ENCODE data around the gene NSDHL. TPM values are rescaled to one million over a fixed set of nuclear protein-coding genes. Genes with fewer than 3 reads are reported as not detected.
"Not testable (repeated sequence)": the region's sequence is repeated elsewhere in the genome, so short reads cannot be mapped to it uniquely, and the experiment has no call there.

Gene NSDHL
- 44.4 and 52.0 TPM in 2 replicates for total RNA-seq (2021)
- percentile 74 among the genes with signal in this experiment for Bru-seq, nascent RNA
- BruChase-seq, experiment 1, labeled RNA remaining after a 2-hour chase: percentile 64 among the genes with signal in this experiment
- percentile 61 among the genes with signal in this experiment for BruChase-seq, experiment 2, labeled RNA remaining after a 6-hour chase
- long read RNA-seq, transcript NSDHL-203 (9 exons, 1,630 nt): minor isoform, 11 of 114 reads
- long read RNA-seq, transcript NSDHL-201 (8 exons, 1,929 nt): major isoform, 91 of 114 reads
- long read RNA-seq, partial matches to known transcripts: 6 of 114 reads
- long read RNA-seq, other reads (novel, unspliced or antisense): 6 of 114 reads

GRCh38 chrX:152830312-152831305, at the start of gene NSDHL, which contains the start of gene CETN2:
NSDHL (plus strand) TSS chrX:152831063; CDS start chrX:152846325, 15,262 bp downstream.
CETN2 (minus strand) TSS chrX:152830757; CDS start chrX:152830710, 47 bp downstream.
- CTCF ChIA-PET: interaction anchor here (0.6 kb wide), 1 partner anchor 82 kb away, joined by 3 read pairs; no protein-coding TSS in a partner anchor
- POLR2A ChIA-PET (ENCODE audit: low non-redundant PET): no interaction called here
- peak; percentile 95 for DNase-seq (ENCODE audit: low spot score)
- Histone ChIP-seq H3K36me3 (ENCODE audit: insufficient read depth, low read length, poor library complexity, severe bottlenecking) (peaks cover 11% of the 10 kb centered on the region), H3K27me3 (replicated peaks; ENCODE audit: insufficient read depth, low read depth, low read length, poor library complexity) (no peaks in the 10 kb centered on the region), H3K4me3 (ENCODE audit: low read depth, low read length, poor library complexity, severe bottlenecking) (peak within 1 kb of the TSS; percentile 66), H3K9me3 (ENCODE audit: low read depth, low read length, poor library complexity, severe bottlenecking) (no peaks in the 10 kb centered on the region), H3K4me1 (ENCODE audit: insufficient read depth, low read length, poor library complexity, severe bottlenecking) (peaks cover 5% of the 10 kb centered on the region), H3K27ac (ENCODE audit: low read depth, low read length, poor library complexity, severe bottlenecking) (peak within 1 kb of the TSS; percentile 81)
- TSS peak; percentile 50 for BruUV-seq (replicated peaks)
- TF ChIP-seq CTCF (conservative IDR thresholded peaks at IDR 0.05; ENCODE audit: low read depth, low read length) (no peak), EZH2 (IDR thresholded peaks at IDR 0.05; ENCODE audit: borderline replicate concordance, low read depth, low read length, poor library complexity, severe bottlenecking) (no peak)
- intact Hi-C loops (cut with micrococcal nuclease; ENCODE audit: unreplicated experiment): no loop called here

GRCh38 chrX:152787062-152787461, 43.8 kb upstream of the NSDHL start:
- BruUV-seq (replicated peaks); H3K4me1 ChIP-seq (ENCODE audit: insufficient read depth, low read length, poor library complexity, severe bottlenecking): not testable (repeated sequence)

GRCh38 chrX:152798945-152799344, 31.9 kb upstream of the NSDHL start:
- no TSS peak for BruUV-seq (replicated peaks)
- TF ChIP-seq CTCF (conservative IDR thresholded peaks at IDR 0.05; ENCODE audit: low read depth, low read length): no peak
- TF ChIP-seq EZH2 (IDR thresholded peaks at IDR 0.05; ENCODE audit: borderline replicate concordance, low read depth, low read length, poor library complexity, severe bottlenecking): no peak
- DNase-seq (ENCODE audit: low spot score): no peak
- no peak overlapping the region for H3K27ac ChIP-seq (ENCODE audit: low read depth, low read length, poor library complexity, severe bottlenecking)
- ChIA-PET POLR2A (ENCODE audit: low non-redundant PET) (no interaction called here), CTCF (no interaction called here)
- no peaks in the 10 kb centered on the region for H3K9me3 ChIP-seq (ENCODE audit: low read depth, low read length, poor library complexity, severe bottlenecking)
- no peak overlapping the region for H3K4me3 ChIP-seq (ENCODE audit: low read depth, low read length, poor library complexity, severe bottlenecking)
- peaks cover 60% of the 10 kb centered on the region for H3K27me3 ChIP-seq (replicated peaks; ENCODE audit: insufficient read depth, low read depth, low read length, poor library complexity)
- no peaks in the 10 kb centered on the region for H3K4me1 ChIP-seq (ENCODE audit: insufficient read depth, low read length, poor library complexity, severe bottlenecking)
- intact Hi-C loops (cut with micrococcal nuclease; ENCODE audit: unreplicated experiment): no loop called here
- no peaks in the 10 kb centered on the region for H3K36me3 ChIP-seq (ENCODE audit: insufficient read depth, low read length, poor library complexity, severe bottlenecking)

More at GRCh38 chrX:152787062-152787461, 43.8 kb upstream of the NSDHL start:
- POLR2A ChIA-PET (ENCODE audit: low non-redundant PET); H3K4me3 ChIP-seq (ENCODE audit: low read depth, low read length, poor library complexity, severe bottlenecking); CTCF ChIA-PET; H3K27me3 ChIP-seq (replicated peaks; ENCODE audit: insufficient read depth, low read depth, low read length, poor library complexity); H3K9me3 ChIP-seq (ENCODE audit: low read depth, low read length, poor library complexity, severe bottlenecking); intact Hi-C loops (cut with micrococcal nuclease; ENCODE audit: unreplicated experiment); H3K36me3 ChIP-seq (ENCODE audit: insufficient read depth, low read length, poor library complexity, severe bottlenecking); H3K27ac ChIP-seq (ENCODE audit: low read depth, low read length, poor library complexity, severe bottlenecking); DNase-seq (ENCODE audit: low spot score): not testable (repeated sequence)
